Measurements from ENCODE around the gene AGPAT1.
"Not testable (repeated sequence)": the region's sequence is repeated elsewhere in the genome, so short reads cannot be mapped to it uniquely, and the experiment has no call there.

AGPAT1 gene

GRCh38 chr6:32216998-32217397, 41.1 kb upstream of the AGPAT1 start:
- Histone ChIP-seq H3K4me3 (ENCODE audit: insufficient read length, low read depth) (no peak overlapping the region), H3K9me3 (ENCODE audit: insufficient read depth, low read length) (no peaks in the 10 kb centered on the region), H3K36me3 (ENCODE audit: insufficient read depth, insufficient read length, low read length) (no peaks in the 10 kb centered on the region), H3K27me3 (ENCODE audit: insufficient read depth, insufficient read length) (no peaks in the 10 kb centered on the region), H3K9ac (ENCODE audit: insufficient read length, low read depth) (no peak overlapping the region), H3K4me1 (ENCODE audit: insufficient read depth, insufficient read length) (no peaks in the 10 kb centered on the region)
- DNase-seq (ENCODE audit: low read depth, low spot score) = no peak
- TF ChIP-seq SUZ12 (IDR thresholded peaks at IDR 0.05; ENCODE audit: extremely low read depth, insufficient read depth, insufficient read length) (no peak), ZNF274 (IDR thresholded peaks at IDR 0.05; ENCODE audit: low read depth, low read length) (no peak), YY1 (IDR thresholded peaks at IDR 0.05; ENCODE audit: insufficient read depth, insufficient read length) (no peak)

GRCh38 chr6:32216285-32216684, 40.4 kb upstream of the AGPAT1 start:
- Histone ChIP-seq H3K9ac (ENCODE audit: insufficient read length, low read depth) (no peak overlapping the region), H3K4me3 (ENCODE audit: insufficient read length, low read depth) (no peak overlapping the region), H3K27me3 (ENCODE audit: insufficient read depth, insufficient read length) (no peaks in the 10 kb centered on the region), H3K4me1 (ENCODE audit: insufficient read depth, insufficient read length) (no peaks in the 10 kb centered on the region), H3K9me3 (ENCODE audit: insufficient read depth, low read length) (no peaks in the 10 kb centered on the region), H3K36me3 (ENCODE audit: insufficient read depth, insufficient read length, low read length) (no peaks in the 10 kb centered on the region)
- TF ChIP-seq ZNF274 (IDR thresholded peaks at IDR 0.05; ENCODE audit: low read depth, low read length) (no peak), YY1 (IDR thresholded peaks at IDR 0.05; ENCODE audit: insufficient read depth, insufficient read length) (no peak), SUZ12 (IDR thresholded peaks at IDR 0.05; ENCODE audit: extremely low read depth, insufficient read depth, insufficient read length) (no peak)
- no peak for DNase-seq (ENCODE audit: low read depth, low spot score)

GRCh38 chr6:32215617-32216016, 39.7 kb upstream of the AGPAT1 start:
- DNase-seq (ENCODE audit: low read depth, low spot score) = no peak
- H3K4me3 ChIP-seq (ENCODE audit: insufficient read length, low read depth) = no peak overlapping the region
- no peak for TF ChIP-seq SUZ12 (IDR thresholded peaks at IDR 0.05; ENCODE audit: extremely low read depth, insufficient read depth, insufficient read length)
- no peak for TF ChIP-seq ZNF274 (IDR thresholded peaks at IDR 0.05; ENCODE audit: low read depth, low read length)
- no peak for TF ChIP-seq YY1 (IDR thresholded peaks at IDR 0.05; ENCODE audit: insufficient read depth, insufficient read length)
- no peaks in the 10 kb centered on the region for H3K9me3 ChIP-seq (ENCODE audit: insufficient read depth, low read length)
- no peaks in the 10 kb centered on the region for H3K27me3 ChIP-seq (ENCODE audit: insufficient read depth, insufficient read length)
- no peaks in the 10 kb centered on the region for H3K36me3 ChIP-seq (ENCODE audit: insufficient read depth, insufficient read length, low read length)
- no peaks in the 10 kb centered on the region for H3K4me1 ChIP-seq (ENCODE audit: insufficient read depth, insufficient read length)
- no peak overlapping the region for H3K9ac ChIP-seq (ENCODE audit: insufficient read length, low read depth)

- Histone ChIP-seq H3K4me3 (ENCODE audit: insufficient read length, low read depth) (no peak overlapping the region), H3K4me1 (ENCODE audit: insufficient read depth, insufficient read length) (no peaks in the 10 kb centered on the region), H3K36me3 (ENCODE audit: insufficient read depth, insufficient read length, low read length) (no peaks in the 10 kb centered on the region), H3K9ac (ENCODE audit: insufficient read length, low read depth) (no peak overlapping the region), H3K27me3 (ENCODE audit: insufficient read depth, insufficient read length) (no peaks in the 10 kb centered on the region), H3K9me3 (ENCODE audit: insufficient read depth, low read length) (no peaks in the 10 kb centered on the region)
- no peak for DNase-seq (ENCODE audit: low read depth, low spot score)
- TF ChIP-seq SUZ12 (IDR thresholded peaks at IDR 0.05; ENCODE audit: extremely low read depth, insufficient read depth, insufficient read length) = no peak
Observed at GRCh38 chr6:32214126-32214525, 38.2 kb upstream of the AGPAT1 start.

DNA sequence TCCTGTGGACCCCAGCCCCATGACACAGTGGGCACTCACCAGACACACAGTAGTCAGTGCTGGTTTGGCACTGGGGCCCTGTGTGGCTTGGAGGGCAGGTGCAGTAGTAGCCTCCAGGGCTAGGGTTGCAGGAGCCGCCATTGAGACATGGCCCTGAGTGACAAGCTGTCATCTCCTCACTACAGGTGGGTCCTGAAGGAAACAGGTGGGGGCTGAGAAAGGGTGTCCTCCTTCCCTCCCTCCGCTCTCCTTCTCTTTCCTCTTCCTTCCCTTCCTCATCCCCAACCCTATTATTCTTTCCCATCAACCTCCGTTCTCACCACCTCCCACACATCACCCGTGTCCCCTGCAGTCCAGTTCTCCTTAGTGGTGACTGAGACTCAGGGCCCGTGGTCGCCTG, 37.8 kb upstream of the AGPAT1 start:
- Histone ChIP-seq H3K9me3 (ENCODE audit: insufficient read depth, low read length) (no peaks in the 10 kb centered on the region), H3K4me1 (ENCODE audit: insufficient read depth, insufficient read length) (no peaks in the 10 kb centered on the region), H3K4me3 (ENCODE audit: insufficient read length, low read depth) (no peak overlapping the region), H3K36me3 (ENCODE audit: insufficient read depth, insufficient read length, low read length) (no peaks in the 10 kb centered on the region), H3K27me3 (ENCODE audit: insufficient read depth, insufficient read length) (no peaks in the 10 kb centered on the region), H3K9ac (ENCODE audit: insufficient read length, low read depth) (no peak overlapping the region)
- no peak for TF ChIP-seq ZNF274 (IDR thresholded peaks at IDR 0.05; ENCODE audit: low read depth, low read length)
- TF ChIP-seq YY1 (IDR thresholded peaks at IDR 0.05; ENCODE audit: insufficient read depth, insufficient read length) = no peak
- no peak for TF ChIP-seq SUZ12 (IDR thresholded peaks at IDR 0.05; ENCODE audit: extremely low read depth, insufficient read depth, insufficient read length)
- DNase-seq (ENCODE audit: low read depth, low spot score) = no peak

GRCh38 chr6:32212076-32212760, 36.3 kb upstream of the AGPAT1 start:
- TF ChIP-seq ZNF274 (IDR thresholded peaks at IDR 0.05; ENCODE audit: low read depth, low read length) (no peak), YY1 (IDR thresholded peaks at IDR 0.05; ENCODE audit: insufficient read depth, insufficient read length) (no peak), SUZ12 (IDR thresholded peaks at IDR 0.05; ENCODE audit: extremely low read depth, insufficient read depth, insufficient read length) (no peak)
- no peak overlapping the region for H3K4me3 ChIP-seq (ENCODE audit: insufficient read length, low read depth)
- H3K36me3 ChIP-seq (ENCODE audit: insufficient read depth, insufficient read length, low read length) = no peaks in the 10 kb centered on the region
- H3K9me3 ChIP-seq (ENCODE audit: insufficient read depth, low read length) = no peaks in the 10 kb centered on the region
- H3K9ac ChIP-seq (ENCODE audit: insufficient read length, low read depth) = no peak overlapping the region
- DNase-seq (ENCODE audit: low read depth, low spot score) = no peak
- no peaks in the 10 kb centered on the region for H3K4me1 ChIP-seq (ENCODE audit: insufficient read depth, insufficient read length)
- no peaks in the 10 kb centered on the region for H3K27me3 ChIP-seq (ENCODE audit: insufficient read depth, insufficient read length)

- H3K36me3 ChIP-seq (ENCODE audit: insufficient read depth, insufficient read length, low read length); DNase-seq (ENCODE audit: low read depth, low spot score); H3K27me3 ChIP-seq (ENCODE audit: insufficient read depth, insufficient read length); H3K4me1 ChIP-seq (ENCODE audit: insufficient read depth, insufficient read length); H3K9ac ChIP-seq (ENCODE audit: insufficient read length, low read depth); H3K9me3 ChIP-seq (ENCODE audit: insufficient read depth, low read length); H3K4me3 ChIP-seq (ENCODE audit: insufficient read length, low read depth): not testable (repeated sequence)
Observed at GRCh38 chr6:32211432-32211831, 35.5 kb upstream of the AGPAT1 start.

GRCh38 chr6:32210191-32210601, 34.3 kb upstream of the AGPAT1 start:
- no peak for TF ChIP-seq SUZ12 (IDR thresholded peaks at IDR 0.05; ENCODE audit: extremely low read depth, insufficient read depth, insufficient read length)
- TF ChIP-seq ZNF274 (IDR thresholded peaks at IDR 0.05; ENCODE audit: low read depth, low read length) = no peak
- no peak for TF ChIP-seq YY1 (IDR thresholded peaks at IDR 0.05; ENCODE audit: insufficient read depth, insufficient read length)
- no peaks in the 10 kb centered on the region for H3K36me3 ChIP-seq (ENCODE audit: insufficient read depth, insufficient read length, low read length)
- no peak overlapping the region for H3K9ac ChIP-seq (ENCODE audit: insufficient read length, low read depth)
- H3K27me3 ChIP-seq (ENCODE audit: insufficient read depth, insufficient read length) = no peaks in the 10 kb centered on the region
- H3K9me3 ChIP-seq (ENCODE audit: insufficient read depth, low read length) = no peaks in the 10 kb centered on the region
- DNase-seq (ENCODE audit: low read depth, low spot score) = no peak
- no peaks in the 10 kb centered on the region for H3K4me1 ChIP-seq (ENCODE audit: insufficient read depth, insufficient read length)
- H3K4me3 ChIP-seq (ENCODE audit: insufficient read length, low read depth) = no peak overlapping the region
